Mononuclear cell (primary cell): ENCODE measurements around the gene PTAFR. TPM values are rescaled to one million over a fixed set of nuclear protein-coding genes. Genes with fewer than 3 reads are reported as not detected.

Source experiments
- H3K27me3 ChIP-seq: 2 replicates; pipeline ENCODE4 v1.6.0; 2011; ENCODE audit warnings: low read length, control low read depth; ENCODE audit not compliant: insufficient read depth
- H3K4me1 ChIP-seq: 2 replicates; pipeline ENCODE4 v1.5.1; 2011; ENCODE audit warnings: mild to moderate bottlenecking, low read length, control low read depth; ENCODE audit not compliant: insufficient read depth
- H3K4me3 ChIP-seq: 2 replicates; pipeline ENCODE4 v1.5.1; 2011; ENCODE audit warnings: mild to moderate bottlenecking, low read length, moderate library complexity
- H3K9me3 ChIP-seq: 2 replicates; pipeline ENCODE4 v1.5.1; 2011; ENCODE audit warnings: low read depth, mild to moderate bottlenecking, control low read depth, low read length
- total RNA-seq: library from RNA; depleted of rRNA; stranded (reverse); fragments of >200 nt; gene quantifications from one replicate; pipeline ENCODE4 v1.2.3, GENCODE V29; 2012

Gene PTAFR
- total RNA-seq, 1 donor: 16.3 TPM

DNA sequence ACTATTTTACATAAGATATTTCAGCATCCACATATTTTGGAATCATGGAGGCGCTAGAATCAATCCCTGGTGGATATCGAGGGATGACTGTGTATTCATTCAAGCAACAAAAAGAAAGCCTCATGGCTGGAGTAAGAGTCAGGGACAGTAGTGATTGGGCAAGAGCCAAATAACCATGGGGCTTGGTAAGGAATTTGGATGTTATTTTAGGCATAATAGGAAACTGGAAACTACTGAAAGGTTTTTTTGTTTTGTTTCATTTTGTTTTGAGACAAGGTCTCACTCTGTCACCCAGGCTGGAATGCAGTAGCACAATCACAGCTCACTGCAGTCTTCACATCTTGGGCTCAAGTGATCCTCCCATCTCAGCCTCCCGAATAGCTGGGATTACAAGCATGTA is 54.3 kb downstream of the PTAFR start:
- no peaks in the 10 kb centered on the region for H3K27me3 ChIP-seq
- H3K4me1 ChIP-seq: peaks cover 65% of the 10 kb centered on the region
- H3K9me3 ChIP-seq: no peaks in the 10 kb centered on the region
- no peak overlapping the region for H3K4me3 ChIP-seq

DNA sequence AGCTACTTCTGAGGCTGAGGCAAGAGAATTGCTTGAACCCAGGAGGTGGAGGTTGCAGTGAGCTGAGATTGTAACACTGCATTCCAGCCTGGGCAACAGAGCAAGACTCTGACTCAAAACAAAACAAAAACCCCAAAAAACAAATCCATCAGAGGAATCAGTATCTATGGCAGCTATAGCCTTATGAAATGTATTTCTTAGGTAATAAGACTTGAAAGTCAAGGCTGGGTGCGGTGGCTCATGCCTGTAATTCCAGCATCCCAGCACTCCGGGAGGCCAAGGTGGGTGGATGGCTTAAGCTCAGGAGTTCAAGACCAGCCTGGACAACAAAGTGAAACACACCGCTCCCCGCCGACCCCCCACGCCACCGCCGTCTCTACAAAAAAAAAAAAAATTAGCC is 56.9 kb downstream of the PTAFR start:
- Histone ChIP-seq H3K27me3 (no peaks in the 10 kb centered on the region), H3K9me3 (no peaks in the 10 kb centered on the region), H3K4me3 (no peak overlapping the region), H3K4me1 (peaks cover 63% of the 10 kb centered on the region)

GRCh38 chr1:28118640-28119307 is 57.7 kb downstream of the PTAFR start:
- no peaks in the 10 kb centered on the region for H3K9me3 ChIP-seq
- peaks cover 65% of the 10 kb centered on the region for H3K4me1 ChIP-seq
- no peaks in the 10 kb centered on the region for H3K27me3 ChIP-seq
- no peak overlapping the region for H3K4me3 ChIP-seq

GRCh38 chr1:28115267-28115666 is 61.2 kb downstream of the PTAFR start:
- Histone ChIP-seq H3K9me3 (no peaks in the 10 kb centered on the region), H3K4me1 (peaks cover 79% of the 10 kb centered on the region)

GRCh38 chr1:28114844-28115243 is 61.6 kb downstream of the PTAFR start:
- H3K4me3 ChIP-seq: no peak overlapping the region
- H3K4me1 ChIP-seq: peaks cover 82% of the 10 kb centered on the region
- H3K9me3 ChIP-seq: no peaks in the 10 kb centered on the region
- no peaks in the 10 kb centered on the region for H3K27me3 ChIP-seq

More at GRCh38 chr1:28115267-28115666, 61.2 kb downstream of the PTAFR start:
- Histone ChIP-seq H3K4me3 (no peak overlapping the region), H3K27me3 (no peaks in the 10 kb centered on the region)

GRCh38 chr1:28113242-28113572 is 63.3 kb downstream of the PTAFR start:
- H3K4me1 ChIP-seq: peaks cover 76% of the 10 kb centered on the region

DNA sequence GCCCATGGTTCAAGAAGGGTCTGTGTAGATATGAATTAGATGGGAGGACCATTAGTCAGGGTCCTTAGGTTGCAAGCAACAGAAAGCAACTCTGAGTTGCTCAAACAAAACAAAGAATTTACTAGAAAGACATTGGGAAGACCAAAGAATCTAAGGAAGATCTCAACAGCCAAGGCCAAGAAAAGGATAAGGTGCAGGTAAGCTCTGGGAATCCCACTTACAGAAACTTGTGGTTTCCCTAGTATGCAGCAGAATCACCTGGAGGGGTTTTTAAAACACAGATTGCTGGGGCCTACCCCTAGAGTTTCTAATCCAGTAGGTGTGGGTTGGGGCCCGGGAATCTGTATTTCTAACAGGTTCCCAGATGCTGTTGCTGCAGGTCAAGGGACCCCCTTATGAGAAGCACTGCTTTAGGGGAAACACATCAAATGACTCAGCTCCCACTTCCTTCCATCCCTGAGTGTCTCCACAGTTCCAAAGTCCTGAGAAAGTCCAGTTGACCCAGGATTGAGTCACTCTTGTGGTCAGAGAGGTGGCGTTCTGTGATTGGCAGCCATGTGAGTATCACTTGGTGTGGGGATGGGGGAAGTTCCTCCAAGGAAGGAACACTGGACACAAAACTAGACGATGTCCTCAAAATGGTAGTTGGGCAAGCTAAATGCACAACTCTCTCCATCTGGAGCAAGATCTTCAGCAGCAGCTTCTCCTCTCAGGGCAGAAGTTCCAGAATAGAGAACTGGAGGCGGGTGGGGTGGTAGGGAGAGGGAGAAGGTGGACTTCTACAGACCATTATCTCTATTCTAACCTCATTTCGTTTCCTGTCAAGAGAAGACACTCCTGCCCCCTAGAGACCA is 63.9 kb downstream of the PTAFR start:
- Histone ChIP-seq H3K9me3 (no peaks in the 10 kb centered on the region), H3K27me3 (no peaks in the 10 kb centered on the region), H3K4me1 (peaks cover 76% of the 10 kb centered on the region), H3K4me3 (no peak overlapping the region)

More at GRCh38 chr1:28113242-28113572, 63.3 kb downstream of the PTAFR start:
- H3K4me3 ChIP-seq: no peak overlapping the region
- H3K27me3 ChIP-seq: no peaks in the 10 kb centered on the region
- no peaks in the 10 kb centered on the region for H3K9me3 ChIP-seq

DNA sequence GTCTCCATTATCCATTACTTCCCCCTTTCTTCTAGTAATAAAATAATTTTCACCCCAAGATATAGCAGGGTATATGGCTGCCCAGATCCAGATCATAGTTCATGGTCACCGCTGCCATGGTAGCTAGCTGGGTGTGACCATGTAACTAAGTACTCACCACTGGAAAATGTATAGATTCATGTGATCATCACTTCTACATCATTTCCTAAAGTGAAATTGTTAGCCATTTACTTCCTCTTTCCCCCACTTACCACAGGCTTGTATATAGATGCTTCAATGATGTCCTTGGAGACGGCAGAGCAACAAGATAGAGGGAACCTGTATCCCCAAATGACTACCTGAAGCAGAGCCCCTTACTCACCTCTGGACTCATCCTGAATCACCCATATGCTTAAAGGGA is 65.3 kb downstream of the PTAFR start:
- H3K4me1 ChIP-seq: peaks cover 81% of the 10 kb centered on the region
- H3K4me3 ChIP-seq: no peak overlapping the region
- no peaks in the 10 kb centered on the region for H3K27me3 ChIP-seq
- no peaks in the 10 kb centered on the region for H3K9me3 ChIP-seq

DNA sequence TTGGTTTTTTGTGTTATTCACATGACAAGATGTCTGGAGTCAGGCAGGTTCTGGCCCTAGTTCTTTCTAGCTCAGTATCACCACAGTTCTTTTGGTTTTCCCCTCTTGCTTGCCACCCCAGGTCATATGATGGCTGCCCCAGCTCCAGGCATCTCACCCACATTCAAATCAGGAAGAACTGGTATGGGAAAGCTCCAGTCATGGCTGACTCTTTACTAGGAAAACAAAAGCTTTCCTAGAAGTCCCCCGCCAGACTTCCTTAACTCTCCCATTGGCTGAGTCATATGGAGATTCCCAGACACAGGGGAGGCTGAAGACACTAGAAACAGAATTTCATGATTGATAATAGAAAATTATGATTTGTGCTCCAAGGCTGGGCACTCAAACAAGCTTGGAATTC is 65.9 kb downstream of the PTAFR start:
- H3K9me3 ChIP-seq: no peaks in the 10 kb centered on the region
- no peak overlapping the region for H3K4me3 ChIP-seq
- no peaks in the 10 kb centered on the region for H3K27me3 ChIP-seq
- H3K4me1 ChIP-seq: peaks cover 75% of the 10 kb centered on the region

- H3K9me3 ChIP-seq: no peaks in the 10 kb centered on the region
- no peak overlapping the region for H3K4me3 ChIP-seq
- peaks cover 66% of the 10 kb centered on the region for H3K4me1 ChIP-seq
- H3K27me3 ChIP-seq: no peaks in the 10 kb centered on the region
Observed at GRCh38 chr1:28109639-28110038, 66.9 kb downstream of the PTAFR start.

GRCh38 chr1:28108001-28108400 is 68.5 kb downstream of the PTAFR start:
- H3K27me3 ChIP-seq: no peaks in the 10 kb centered on the region
- no peak overlapping the region for H3K4me3 ChIP-seq
- H3K9me3 ChIP-seq: no peaks in the 10 kb centered on the region
- H3K4me1 ChIP-seq: peaks cover 49% of the 10 kb centered on the region

DNA sequence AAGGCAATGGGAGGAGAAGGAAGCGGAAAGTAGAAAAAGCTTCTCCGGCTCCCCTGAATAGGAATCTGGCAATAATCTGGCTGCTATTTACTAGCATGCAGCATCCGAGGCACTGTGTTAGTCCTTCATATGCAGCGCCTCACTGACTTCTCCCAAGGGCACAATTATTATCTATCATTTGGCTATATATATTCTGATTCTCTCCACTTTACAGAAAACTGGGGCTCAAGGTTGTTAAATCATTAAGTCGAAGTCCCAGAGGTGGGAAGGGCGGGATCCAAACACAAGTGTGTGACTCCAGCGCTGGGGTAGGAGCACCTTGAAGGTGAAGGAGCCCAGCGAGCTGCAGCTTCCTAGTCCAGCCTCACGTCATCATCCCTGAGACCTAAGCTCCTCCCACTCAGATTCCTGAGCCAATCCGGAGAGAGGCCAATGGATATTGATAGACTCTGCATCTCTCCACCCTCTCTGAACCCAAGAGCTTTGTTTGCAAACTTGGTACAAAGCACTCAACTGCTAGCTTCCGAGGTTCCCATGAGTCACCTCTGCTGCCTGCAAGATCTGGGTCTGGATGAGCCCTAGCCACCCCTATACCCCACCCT is 71.5 kb downstream of the PTAFR start:
- Histone ChIP-seq H3K27me3 (no peaks in the 10 kb centered on the region), H3K4me1 (peaks cover 19% of the 10 kb centered on the region), H3K9me3 (no peaks in the 10 kb centered on the region), H3K4me3 (no peak overlapping the region)

- Histone ChIP-seq H3K9me3 (no peaks in the 10 kb centered on the region), H3K27me3 (no peaks in the 10 kb centered on the region), H3K4me3 (no peak overlapping the region), H3K4me1 (peaks cover 7% of the 10 kb centered on the region)
Observed at GRCh38 chr1:28102189-28102588, 74.3 kb downstream of the PTAFR start.

- no peaks in the 10 kb centered on the region for H3K4me1 ChIP-seq
- H3K27me3 ChIP-seq: no peaks in the 10 kb centered on the region
- H3K4me3 ChIP-seq: no peak overlapping the region
- no peaks in the 10 kb centered on the region for H3K9me3 ChIP-seq
Observed at GRCh38 chr1:28099050-28099769, 77.3 kb downstream of the PTAFR start.
